ENCODE data around the gene NACC1. TPM values are rescaled to one million over a fixed set of nuclear protein-coding genes. Genes with fewer than 3 reads are reported as not detected.

NACC1 gene
- total RNA-seq, 1 experiment from 2014 or later: 133 TPM

DNA sequence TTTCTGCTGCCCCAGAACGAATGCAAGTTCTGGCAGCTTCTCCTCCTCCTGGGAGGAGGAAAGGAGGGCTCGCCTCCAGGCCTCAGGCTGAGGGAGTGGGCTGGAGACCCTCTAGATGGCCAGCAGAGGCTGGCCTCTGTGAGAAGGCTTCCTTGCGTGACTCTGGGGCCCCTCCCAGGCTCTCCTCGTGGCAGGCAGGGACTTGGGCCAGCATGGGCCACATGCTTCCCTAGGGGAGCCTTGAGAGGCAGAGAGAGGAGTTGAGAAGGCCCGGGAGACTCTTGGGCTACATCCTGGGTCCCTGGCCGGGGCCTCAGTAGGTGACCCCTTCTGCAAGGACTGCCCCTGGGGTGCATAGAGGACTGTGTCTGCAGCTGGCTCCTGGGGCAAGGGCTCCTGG lies 41.3 kb upstream of the NACC1 start:
- no peaks in the 10 kb centered on the region for H3K9me3 ChIP-seq (ENCODE audit: insufficient read depth, low read depth)
- H3K4me1 ChIP-seq (replicated peaks; ENCODE audit: insufficient read depth): no peaks in the 10 kb centered on the region
- no peak overlapping the region for H3K4me2 ChIP-seq
- H3K9me2 ChIP-seq (ENCODE audit: insufficient read depth): no peaks in the 10 kb centered on the region
- no peak overlapping the region for H3K4me3 ChIP-seq
- H3K36me3 ChIP-seq (ENCODE audit: low read depth): no peaks in the 10 kb centered on the region
- intact Hi-C loops (cut with micrococcal nuclease; ENCODE audit: unreplicated experiment): no loop called here
- H4K20me1 ChIP-seq (ENCODE audit: insufficient read depth): no peaks in the 10 kb centered on the region
- peaks cover 19% of the 10 kb centered on the region; the same call in 1 of the 2 replicates for H3K27me3 ChIP-seq (ENCODE audit: insufficient read depth, low read depth)
- BruUV-seq (replicated peaks): no TSS peak
- 0 out of 2 replicates have a peak, but pooled peaks cover 8% of the 10 kb centered on the region for H3F3A ChIP-seq (ENCODE audit: insufficient read depth, low read depth)
- H3K79me2 ChIP-seq (ENCODE audit: low read depth): no peaks in the 10 kb centered on the region
- CTCF ChIA-PET: no interaction called here
- H3K27ac ChIP-seq: no peak overlapping the region
- H2AFZ ChIP-seq: no peak overlapping the region
- DNase-seq: no peak
- POLR2A ChIA-PET (ENCODE audit: unreplicated experiment): no interaction called here
- no peak for TF ChIP-seq EZH2 (IDR thresholded peaks at IDR 0.05; ENCODE audit: low read depth)
- TF ChIP-seq, protein P1, sequence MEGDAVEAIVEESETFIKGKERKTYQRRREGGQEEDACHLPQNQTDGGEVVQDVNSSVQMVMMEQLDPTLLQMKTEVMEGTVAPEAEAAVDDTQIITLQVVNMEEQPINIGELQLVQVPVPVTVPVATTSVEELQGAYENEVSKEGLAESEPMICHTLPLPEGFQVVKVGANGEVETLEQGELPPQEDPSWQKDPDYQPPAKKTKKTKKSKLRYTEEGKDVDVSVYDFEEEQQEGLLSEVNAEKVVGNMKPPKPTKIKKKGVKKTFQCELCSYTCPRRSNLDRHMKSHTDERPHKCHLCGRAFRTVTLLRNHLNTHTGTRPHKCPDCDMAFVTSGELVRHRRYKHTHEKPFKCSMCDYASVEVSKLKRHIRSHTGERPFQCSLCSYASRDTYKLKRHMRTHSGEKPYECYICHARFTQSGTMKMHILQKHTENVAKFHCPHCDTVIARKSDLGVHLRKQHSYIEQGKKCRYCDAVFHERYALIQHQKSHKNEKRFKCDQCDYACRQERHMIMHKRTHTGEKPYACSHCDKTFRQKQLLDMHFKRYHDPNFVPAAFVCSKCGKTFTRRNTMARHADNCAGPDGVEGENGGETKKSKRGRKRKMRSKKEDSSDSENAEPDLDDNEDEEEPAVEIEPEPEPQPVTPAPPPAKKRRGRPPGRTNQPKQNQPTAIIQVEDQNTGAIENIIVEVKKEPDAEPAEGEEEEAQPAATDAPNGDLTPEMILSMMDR (conservative IDR thresholded peaks at IDR 0.05): no peak

GRCh38 chr19:13077240-13077639 lies 40.8 kb upstream of the NACC1 start:
- intact Hi-C loops (cut with micrococcal nuclease; ENCODE audit: unreplicated experiment): no loop called here
- ChIA-PET CTCF (no interaction called here), POLR2A (ENCODE audit: unreplicated experiment) (no interaction called here)
- H4K20me1 ChIP-seq (ENCODE audit: insufficient read depth): no peaks in the 10 kb centered on the region
- no peak overlapping the region for H3K4me2 ChIP-seq
- no peaks in the 10 kb centered on the region for H3K9me3 ChIP-seq (ENCODE audit: insufficient read depth, low read depth)
- no peak overlapping the region for H3K4me3 ChIP-seq
- H3K79me2 ChIP-seq (ENCODE audit: low read depth): no peaks in the 10 kb centered on the region
- DNase-seq: no peak
- H3K9me2 ChIP-seq (ENCODE audit: insufficient read depth): no peaks in the 10 kb centered on the region
- no peaks in the 10 kb centered on the region for H3K4me1 ChIP-seq (replicated peaks; ENCODE audit: insufficient read depth)
- H3K27ac ChIP-seq: no peak overlapping the region
- H3K27me3 ChIP-seq (ENCODE audit: insufficient read depth, low read depth): peaks cover 14% of the 10 kb centered on the region; the same call in 1 of the 2 replicates
- no peak for TF ChIP-seq EZH2 (IDR thresholded peaks at IDR 0.05; ENCODE audit: low read depth)
- TF ChIP-seq, protein P1 (conservative IDR thresholded peaks at IDR 0.05): no peak
- no peak overlapping the region for H2AFZ ChIP-seq
- H3K36me3 ChIP-seq (ENCODE audit: low read depth): no peaks in the 10 kb centered on the region
- BruUV-seq (replicated peaks): no TSS peak
- 0 out of 2 replicates have a peak, but pooled peaks cover 8% of the 10 kb centered on the region for H3F3A ChIP-seq (ENCODE audit: insufficient read depth, low read depth)

GRCh38 chr19:13078381-13078780 lies 39.7 kb upstream of the NACC1 start:
- Histone ChIP-seq H3K36me3 (ENCODE audit: low read depth) (no peaks in the 10 kb centered on the region), H3K4me1 (replicated peaks; ENCODE audit: insufficient read depth) (no peaks in the 10 kb centered on the region), H3K27ac (no peak overlapping the region), H3K4me2 (no peak overlapping the region), H3K4me3 (no peak overlapping the region), H3K9me3 (ENCODE audit: insufficient read depth, low read depth) (no peaks in the 10 kb centered on the region), H3K27me3 (ENCODE audit: insufficient read depth, low read depth) (peaks cover 4% of the 10 kb centered on the region; the same call in 1 of the 2 replicates), H2AFZ (no peak overlapping the region), H3K79me2 (ENCODE audit: low read depth) (no peaks in the 10 kb centered on the region), H3K9me2 (ENCODE audit: insufficient read depth) (no peaks in the 10 kb centered on the region), H4K20me1 (ENCODE audit: insufficient read depth) (no peaks in the 10 kb centered on the region), H3F3A (ENCODE audit: insufficient read depth, low read depth) (0 out of 2 replicates have a peak, but pooled peaks cover 8% of the 10 kb centered on the region)
- no peak for DNase-seq
- intact Hi-C loops (cut with micrococcal nuclease; ENCODE audit: unreplicated experiment): no loop called here
- no TSS peak for BruUV-seq (replicated peaks)
- no peak for TF ChIP-seq EZH2 (IDR thresholded peaks at IDR 0.05; ENCODE audit: low read depth)
- TF ChIP-seq, protein P1 (conservative IDR thresholded peaks at IDR 0.05): no peak
- ChIA-PET POLR2A (ENCODE audit: unreplicated experiment) (no interaction called here), CTCF (interaction anchor here (1.0 kb wide), 1 partner anchor 17 kb away, joined by 3 read pairs; no protein-coding TSS in a partner anchor)
